NCI-H1105 treated with DMSO at 0.1 percent for 48 hours (cell line): ENCODE measurements around the gene PIK3R1.

Experiments
- DNase-seq: peaks from one replicate; lab custom pipeline; 2025; lab: John Stamatoyannopoulos, UW

Gene PIK3R1

DNA sequence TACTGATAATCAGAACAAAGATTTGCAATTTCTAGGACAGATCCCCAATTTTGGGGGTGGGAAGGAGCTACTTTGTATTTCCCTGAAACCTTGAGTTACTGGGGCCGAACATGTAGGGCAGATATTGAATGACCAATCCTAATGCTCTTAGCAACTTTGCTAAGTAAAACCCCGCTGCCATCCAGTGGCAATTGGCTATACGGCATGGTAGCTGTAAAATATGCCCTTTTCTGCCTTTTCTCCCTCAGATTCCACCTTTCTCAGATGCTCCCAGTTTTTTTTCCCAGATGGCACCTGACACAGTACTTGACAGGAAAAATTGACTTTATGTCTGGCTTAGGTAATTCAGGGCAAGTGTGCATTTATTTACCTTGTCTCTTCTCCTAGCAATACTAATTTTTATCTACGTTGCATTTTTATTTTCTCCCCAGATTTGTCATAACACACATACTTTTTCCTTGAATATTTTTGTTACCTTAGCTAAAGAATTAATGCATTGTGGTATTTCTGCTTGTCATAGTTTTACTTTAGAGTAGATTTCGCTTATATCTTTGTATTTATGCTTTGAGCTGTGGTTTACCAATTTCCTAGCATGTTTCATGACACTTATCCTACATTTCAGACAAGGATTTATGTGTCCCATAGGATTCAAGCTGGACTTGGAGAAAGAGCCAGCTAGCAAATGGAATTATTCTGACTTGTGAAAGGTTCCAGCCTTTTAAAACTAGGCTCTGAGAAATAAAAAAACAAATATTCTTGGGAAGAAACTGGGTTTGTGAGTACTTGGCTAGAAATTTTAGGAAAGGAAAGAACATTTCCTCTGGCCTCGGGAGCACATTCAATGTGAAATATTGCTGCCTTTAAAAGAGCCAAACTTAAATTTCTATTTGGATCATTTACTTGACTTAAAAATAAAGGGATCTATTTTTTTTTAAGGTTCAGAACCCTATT is 37.4 kb downstream of the PIK3R1 start:
- peak; percentile 33 for DNase-seq

DNA sequence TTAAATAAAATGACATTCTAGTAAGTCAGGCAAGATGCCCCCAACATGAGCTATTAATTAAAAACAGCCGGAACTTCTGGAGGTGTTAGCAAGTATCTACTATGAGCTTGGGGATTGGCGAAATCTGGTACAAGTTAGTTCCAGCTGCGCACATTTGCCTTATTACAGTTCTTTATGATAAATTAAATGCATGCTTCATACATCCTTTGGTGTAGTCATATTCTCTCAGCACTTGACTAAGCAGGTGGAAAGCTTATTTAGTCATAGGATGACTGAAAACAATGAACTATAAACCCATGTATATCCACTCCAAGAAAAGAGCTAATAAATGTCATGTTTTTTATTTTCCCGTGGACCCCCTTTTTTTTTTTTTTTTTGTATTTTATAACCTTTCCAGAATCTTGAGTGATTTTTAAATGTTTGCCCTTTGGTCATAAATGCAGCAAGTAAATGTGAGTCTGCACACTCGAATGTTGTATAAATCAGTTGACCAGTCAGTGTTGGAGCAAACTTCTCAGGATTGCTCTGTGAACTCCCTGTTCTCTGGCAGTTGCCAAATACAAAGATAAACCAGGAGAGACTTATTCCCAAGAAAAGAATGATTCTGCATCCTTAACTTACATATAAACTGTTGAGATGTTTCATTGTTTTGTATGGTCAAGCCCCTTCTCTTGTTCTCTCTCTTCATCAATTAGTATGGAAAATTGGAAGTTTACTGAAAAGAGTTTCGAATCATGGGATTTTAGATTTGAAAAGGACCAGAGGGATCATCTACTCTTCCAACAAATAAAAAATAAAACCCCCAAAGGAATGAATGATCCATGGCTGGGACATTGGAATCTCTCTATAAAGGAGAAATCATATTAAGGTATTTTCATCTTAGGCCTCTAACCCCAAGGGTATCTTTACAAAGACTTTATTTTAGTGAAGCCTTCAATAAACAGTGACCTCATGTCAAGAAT is 38.3 kb downstream of the PIK3R1 start:
- DNase-seq, result no peak

DNA sequence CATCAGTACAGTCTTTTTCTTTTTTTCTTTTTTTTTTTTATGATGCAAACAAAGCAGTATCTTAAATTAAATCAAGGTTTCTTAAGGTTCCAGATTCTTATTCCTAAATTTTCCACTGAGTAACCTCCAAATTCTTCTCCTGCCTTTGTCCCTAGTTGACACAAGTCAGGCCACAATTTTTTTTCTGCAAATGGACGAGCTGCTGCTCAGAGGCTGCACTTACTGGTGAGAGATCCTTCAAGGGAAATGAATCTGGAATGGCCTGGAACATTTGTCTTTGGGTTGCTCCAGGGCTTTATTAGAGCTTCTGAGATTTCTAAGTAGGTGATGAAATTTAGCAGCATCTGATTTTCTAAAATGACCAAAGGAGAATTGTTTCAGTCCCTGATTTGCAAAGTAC is 39.3 kb downstream of the PIK3R1 start:
- DNase-seq, result no peak

DNA sequence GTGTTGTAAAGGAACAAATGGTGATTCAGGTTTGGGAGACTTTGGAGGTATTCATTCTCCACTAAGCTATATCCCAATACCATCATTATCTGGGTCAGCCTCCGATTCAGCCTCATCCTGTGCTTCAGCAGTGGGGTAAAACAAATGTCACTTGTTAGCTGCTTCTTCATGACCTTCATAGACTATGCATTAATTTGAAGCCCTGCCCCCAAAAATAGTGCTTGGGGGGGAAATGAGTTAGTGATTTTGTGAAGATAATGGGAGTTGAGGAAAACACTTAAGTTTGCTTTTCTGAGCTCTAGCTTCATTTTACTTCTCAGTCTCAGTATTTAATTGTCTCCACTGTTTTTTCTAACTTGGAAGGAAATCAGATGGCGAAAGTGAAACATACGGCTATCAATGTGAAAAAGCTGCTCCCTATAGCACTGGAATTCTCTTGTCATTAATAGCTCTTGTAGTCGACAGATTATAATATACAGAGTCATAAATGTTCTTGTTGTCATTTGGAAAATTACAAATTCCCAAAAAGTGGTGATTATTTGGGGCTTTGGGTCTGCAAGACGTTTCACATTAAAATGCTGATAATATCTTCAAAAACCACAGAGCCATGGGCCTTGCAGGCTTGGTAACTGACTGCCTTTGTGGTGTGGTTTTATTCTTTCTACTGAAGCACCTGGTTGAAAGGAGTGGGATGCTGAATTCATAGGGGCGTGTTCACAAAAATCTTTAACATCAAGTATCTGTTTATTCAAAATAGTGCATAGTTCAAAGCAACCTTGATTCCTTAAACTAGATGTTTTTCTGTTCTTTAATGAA is 40.0 kb downstream of the PIK3R1 start:
- DNase-seq, result no peak

DNA sequence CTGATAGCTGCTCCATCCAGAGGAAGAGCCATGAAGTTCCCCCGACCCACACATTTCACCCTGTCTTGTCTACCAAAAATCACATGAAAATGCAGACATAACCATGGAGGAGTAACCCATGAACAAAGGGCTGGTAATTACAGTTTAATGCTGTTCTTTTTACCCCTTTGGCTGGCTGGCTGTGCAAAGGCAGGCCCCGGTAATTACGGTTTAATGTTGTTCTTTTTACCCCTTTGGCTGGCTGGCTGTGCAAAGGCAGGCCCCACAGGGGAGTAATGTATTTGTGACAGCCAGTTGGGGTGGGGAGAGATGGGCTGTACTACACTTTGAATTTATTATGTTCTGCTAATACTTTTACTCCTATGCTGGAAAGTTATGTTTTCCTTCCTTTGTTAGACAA is 41.7 kb downstream of the PIK3R1 start:
- no peak for DNase-seq

DNA sequence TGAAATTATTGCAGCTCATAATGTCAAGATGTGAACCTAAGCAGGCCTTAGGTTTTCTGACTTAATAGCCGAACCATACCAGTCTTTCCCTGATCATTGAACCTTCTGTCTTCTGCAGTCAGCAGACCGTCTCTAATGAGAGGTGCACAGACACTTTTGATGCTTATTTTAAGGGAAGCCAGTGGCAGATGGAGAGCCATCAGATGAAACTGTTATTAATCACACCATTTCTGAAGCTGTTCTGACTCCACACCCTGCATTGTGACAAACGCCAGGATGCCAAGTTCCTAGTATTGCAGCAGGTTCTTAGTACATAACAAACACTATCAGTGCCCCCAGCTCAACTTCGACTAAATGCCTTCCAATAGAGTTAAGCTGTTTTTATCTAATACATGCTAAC is 43.0 kb downstream of the PIK3R1 start:
- no peak for DNase-seq

DNA sequence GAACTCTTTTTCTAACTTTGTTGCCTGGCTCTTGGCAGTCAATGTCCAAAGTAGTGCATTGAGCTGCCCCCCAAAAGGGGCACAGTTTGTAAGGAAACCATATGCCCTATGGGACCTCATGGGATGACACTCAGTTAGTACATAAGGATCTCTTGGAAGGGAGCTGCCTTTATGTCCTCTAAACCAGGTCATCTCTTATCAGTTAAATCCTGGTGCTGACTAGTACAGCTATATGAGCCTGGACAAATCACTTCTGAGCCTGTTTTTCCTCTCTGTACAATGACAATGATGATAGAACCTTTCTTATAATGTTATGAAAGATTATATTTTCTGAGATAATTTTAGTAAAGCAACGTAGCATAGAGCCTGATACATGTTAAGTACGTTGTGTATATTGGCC is 44.1 kb downstream of the PIK3R1 start:
- no peak for DNase-seq

DNA sequence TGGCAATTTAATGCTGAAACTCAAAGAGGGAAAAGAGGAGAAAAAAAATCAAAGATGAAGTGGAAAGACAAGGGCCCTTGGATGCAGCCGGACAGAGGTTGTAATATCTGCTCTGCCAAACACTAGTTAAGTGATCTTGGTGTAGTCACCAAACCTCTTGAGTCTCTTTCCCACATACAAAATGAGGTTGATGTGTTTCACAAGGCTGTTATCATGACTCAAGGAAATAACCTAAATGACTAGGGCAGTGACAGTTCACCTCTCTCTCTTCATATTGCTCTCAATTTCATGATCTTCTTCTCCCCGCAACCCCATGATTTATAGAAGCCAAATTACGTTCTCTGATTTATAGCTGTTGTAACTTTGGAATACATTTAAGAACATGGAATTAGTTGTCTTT is 44.9 kb downstream of the PIK3R1 start:
- no peak for DNase-seq

DNA sequence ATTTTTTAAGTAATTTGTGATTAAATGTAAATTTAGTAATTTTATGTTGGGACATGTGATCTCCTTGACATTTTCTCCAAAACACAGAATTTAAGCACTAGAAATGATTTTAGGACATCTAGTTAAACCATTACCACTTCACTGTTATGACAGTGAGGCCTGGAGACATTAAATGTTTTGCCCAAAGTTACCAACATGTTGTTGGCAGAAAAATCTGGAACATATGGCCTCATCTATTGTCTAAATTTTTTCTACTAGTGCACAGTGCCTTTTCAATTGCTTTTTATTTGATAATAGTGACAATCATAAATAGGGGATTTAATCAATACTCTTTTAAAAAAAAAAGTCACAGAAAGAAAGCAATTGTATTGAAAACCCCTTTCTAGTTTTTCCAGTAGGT is 45.6 kb downstream of the PIK3R1 start:
- DNase-seq, result no peak

DNA sequence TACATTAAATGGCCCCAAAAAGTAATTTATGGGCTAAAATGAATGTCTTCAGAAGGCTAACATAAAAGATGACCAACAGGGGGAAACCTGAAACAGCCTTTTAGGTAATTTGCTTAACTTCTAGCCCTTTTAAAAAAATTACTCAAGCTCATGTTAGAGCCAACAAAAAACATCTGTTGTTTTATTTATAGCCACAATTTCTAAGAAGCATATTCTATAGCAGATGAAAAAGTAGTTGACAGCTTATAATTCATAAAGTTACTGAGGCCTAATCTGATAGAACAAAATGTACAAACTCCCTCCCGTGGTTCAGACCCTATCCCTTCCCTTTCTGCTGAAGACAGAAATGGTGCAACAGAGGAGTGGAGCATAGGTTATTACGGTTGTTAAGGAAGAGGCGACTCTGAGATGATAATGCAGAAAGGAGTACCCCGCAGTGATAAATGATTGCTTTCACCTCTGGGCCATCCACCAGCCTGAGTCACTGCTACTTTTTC is 46.1 kb downstream of the PIK3R1 start:
- no peak for DNase-seq

DNA sequence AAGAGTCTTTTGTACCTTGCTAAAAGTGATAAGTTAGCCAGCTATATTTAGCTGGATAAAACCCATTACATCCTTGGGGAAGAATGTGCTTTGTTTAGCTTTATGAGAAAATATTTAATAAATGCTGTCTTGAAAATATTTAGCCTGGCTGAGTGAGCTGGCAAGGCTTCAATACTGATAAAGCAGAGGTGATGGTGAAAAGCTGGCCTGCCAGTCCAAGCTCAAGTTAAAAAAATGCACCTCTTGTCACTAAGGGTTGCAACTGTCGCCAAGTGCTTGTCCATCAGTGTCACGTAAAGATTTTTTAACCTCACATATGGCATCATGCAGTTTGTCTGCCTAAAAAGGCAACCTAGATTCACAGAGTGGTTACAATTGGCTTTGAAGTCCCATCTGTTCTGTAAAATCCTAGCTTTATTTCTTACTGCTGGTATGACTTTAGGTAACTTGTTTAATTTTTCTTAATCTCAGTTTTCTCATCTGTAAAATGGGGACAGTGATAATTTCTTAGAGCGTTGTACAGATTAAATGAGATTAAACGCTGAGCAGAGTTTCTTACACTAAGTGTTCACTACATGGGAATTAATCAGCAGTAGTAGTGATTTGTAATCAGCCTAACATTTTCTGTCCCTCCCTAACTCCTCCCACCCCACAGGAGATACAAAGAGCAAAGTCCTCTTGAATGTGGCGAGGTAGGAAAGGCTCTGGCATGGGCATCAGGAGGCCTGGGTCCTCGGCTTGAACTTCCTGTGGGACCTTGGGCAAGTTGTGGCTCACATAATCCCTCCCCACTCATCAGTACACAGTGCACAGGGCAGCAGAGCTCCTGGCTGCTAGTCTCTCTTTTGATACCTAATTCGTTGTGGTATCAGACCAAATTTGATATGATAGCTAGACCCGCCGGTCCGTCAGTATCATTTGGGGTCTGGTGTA is 48.7 kb downstream of the PIK3R1 start:
- DNase-seq, result no peak

DNA sequence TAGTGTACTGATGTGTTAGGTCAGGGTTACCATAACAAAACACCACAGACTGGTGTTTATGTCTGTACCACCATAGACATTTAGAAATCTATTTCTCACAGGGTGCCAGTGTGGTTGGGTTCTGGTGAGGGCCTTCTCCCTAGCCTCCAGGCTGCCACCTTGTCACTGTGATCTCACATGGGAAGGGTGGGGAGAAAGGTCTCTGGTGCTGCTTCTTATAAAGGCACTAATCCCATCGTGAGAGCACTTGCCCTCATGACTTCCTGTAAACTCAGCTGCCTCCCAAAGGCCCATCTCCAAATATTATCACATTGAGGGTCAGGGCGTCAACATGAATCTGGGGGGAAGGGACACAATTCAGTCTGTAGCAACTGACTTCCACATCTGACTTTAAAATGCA is 49.8 kb downstream of the PIK3R1 start:
- no peak for DNase-seq

DNA sequence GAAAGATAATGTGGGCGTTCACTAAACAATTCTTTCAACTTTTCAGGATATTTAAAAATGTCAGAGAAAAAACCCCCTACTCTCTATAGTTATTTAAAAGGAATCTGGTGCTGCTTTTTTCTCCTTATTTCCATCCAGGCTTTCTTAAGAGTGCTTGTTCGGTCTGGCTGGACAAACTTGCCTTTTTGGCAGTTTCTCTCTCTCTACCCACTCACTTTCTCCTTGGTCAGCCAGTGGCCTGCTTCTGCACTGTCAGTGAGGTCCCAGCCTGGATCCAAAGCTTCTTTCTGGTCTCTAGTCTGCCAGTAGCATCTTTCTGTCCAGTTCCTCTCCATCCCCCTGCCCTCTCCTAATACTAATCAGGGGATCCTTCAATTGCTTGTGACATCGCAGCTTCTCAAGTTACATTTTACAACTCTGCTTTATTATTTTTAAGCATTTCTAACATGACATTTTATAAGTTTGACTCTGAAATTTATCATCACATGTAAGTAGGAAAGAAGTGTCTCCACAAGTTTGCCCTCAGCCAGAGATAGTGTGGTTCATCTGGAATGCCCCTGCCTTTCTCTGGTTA is 50.4 kb downstream of the PIK3R1 start:
- no peak for DNase-seq

DNA sequence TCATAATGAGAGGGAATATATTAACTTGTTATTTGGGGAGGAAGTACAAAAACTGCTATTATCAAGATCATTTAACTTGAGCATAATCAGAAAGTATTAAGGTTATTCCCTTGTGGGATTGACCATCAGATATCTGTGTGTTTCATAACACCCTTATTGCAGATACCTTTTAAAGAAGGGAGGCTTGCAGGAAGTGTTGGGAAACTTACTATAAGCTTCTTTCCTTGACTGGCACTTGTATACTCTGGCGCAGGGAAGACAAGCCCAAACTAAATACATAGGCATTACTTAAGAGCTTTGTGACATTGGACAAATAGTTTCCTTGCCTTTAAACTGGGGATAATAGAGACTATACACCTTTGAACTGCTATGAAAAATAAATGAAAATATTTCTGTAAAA is 50.9 kb downstream of the PIK3R1 start:
- no peak for DNase-seq

DNA sequence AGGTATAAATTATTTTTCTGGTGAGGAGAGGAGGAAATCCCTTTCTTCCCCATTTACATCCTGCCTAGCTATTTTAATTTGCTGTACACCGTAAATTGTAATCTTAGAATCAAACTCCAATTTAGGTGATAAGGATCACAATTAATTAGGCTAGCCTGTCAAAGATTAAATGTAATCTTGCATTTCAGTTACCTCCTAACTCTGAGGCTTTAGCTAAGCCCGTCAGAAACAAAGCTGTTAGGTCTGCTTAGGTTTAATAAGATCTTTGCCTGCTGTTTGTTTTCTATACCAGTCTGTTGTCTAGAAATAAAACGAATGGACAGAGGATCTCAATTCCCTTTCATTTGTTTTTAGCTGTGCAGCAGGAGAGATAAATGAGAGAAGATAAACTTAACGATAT is 51.5 kb downstream of the PIK3R1 start:
- DNase-seq, result no peak

DNA sequence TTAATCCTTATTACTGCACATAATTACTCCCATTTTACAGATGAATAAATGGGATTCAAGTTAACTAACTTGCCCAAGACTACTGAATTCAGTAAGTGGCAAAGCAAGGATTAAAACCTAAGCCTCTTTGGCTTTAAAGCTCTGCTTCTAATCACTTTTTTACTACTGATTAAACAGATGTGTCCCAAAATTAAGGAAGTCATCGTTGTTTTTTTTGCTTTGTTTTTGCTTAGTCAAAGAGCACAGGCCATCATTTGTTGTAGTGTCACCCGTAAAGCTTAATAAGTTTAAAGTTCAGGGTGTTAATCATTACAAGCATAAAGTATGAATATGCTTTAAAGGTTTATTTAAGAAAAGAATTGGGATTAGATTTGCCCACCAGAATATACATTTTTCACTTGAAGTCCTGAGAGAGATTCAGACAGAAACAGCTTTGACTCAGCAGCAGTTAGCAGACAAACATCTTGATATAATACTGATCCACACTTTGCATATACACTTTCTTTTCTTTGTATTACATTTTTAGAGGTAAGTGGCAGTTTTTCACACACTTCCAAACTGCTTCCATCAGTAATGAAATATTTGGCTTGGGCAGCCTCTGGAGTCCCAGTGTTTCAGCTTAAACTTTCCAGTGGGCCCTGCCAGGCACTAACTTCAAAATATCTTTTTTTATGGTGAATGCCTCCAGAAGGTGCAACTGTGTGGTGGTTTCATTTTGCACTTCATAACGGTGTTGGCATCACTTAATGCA is 52.7 kb downstream of the PIK3R1 start:
- no peak for DNase-seq

DNA sequence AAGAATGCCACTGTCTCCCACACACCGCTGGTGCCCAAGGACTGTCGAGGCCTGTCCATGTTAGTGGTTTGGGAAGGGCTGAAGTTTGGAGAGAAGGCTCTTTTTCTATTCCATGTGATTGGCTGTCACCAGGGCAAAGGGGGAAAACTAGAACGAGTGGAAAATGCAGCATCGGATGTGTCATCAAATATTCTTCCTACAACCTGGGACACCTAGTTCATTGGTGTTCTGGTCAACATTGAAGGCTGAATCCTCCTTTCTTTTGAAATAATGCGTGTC is 53.2 kb downstream of the PIK3R1 start:
- DNase-seq, result no peak

DNA sequence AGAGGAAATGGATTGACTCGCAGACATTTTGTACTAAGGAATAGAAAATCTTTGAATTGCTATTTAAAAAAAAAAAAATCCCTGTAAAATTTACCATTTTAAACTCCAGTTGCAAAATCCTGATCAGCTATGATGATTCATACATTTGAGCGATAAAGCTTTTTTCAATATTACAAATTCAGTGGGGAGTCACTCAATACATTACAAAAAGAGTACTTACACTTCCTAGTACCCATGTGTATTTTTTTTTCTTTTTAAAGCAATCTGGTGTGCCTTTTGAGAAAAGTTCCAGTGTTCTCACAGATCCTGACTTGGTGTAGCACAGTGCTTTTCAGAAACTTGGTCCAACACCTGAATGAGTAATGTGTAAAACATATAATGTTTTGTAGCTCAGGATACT is 54.3 kb downstream of the PIK3R1 start:
- DNase-seq, result no peak

DNA sequence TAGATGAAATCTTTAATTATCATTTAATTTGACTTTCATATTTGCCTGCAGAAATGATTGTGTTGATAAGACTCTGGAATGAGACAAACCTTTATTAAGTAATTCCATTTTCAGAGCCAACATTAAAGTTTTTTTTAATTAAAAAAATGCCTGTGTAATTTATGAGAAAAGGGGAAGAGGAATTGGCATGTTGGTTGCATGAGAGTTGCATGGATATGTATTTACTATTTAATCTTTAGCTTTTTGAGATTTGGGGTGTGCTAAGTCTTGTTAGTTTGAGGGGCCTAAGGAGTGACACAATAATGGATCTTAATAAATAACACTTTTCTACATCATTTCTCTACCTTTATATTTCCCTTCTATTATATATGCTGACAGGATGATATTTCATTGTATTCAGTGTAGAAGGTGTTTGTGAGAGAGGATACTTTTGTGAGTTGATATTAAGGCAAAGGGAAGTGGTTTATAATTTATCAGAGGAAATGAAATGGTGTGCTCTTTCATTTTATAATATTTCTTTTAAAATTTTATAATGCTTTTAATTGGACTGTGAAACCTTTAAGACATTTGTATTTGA is 54.9 kb downstream of the PIK3R1 start:
- DNase-seq, result no peak

DNA sequence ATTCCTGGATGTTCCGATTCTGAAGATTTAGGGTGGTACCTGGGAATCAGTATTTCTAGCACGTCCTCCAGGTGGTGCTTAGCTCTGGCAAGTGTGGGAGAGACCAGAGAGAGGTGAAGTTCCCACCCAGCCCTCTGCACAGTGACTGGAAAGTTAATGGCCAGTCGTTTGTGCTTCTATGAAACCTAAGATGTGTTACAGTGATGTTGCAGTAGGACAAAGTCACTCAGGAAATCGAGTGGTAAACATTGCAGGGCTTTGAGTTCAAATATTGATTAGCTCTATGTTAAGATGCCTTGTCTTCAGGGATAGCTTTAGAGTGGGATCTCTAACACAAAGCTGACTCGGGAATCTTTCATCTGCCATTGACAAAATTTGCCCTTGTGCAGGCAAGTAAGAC is 55.6 kb downstream of the PIK3R1 start:
- no peak for DNase-seq
